ENCODE data around the gene UBE2J2. TPM values are rescaled to one million over a fixed set of nuclear protein-coding genes. Genes with fewer than 3 reads are reported as not detected.

Gene UBE2J2
- total and polyA plus RNA-seq, 2 of the 13 experiments (the other 11 are each of a cell fraction or from before 2014, with no cell fraction given), result 25.4 to 29.4 TPM

DNA sequence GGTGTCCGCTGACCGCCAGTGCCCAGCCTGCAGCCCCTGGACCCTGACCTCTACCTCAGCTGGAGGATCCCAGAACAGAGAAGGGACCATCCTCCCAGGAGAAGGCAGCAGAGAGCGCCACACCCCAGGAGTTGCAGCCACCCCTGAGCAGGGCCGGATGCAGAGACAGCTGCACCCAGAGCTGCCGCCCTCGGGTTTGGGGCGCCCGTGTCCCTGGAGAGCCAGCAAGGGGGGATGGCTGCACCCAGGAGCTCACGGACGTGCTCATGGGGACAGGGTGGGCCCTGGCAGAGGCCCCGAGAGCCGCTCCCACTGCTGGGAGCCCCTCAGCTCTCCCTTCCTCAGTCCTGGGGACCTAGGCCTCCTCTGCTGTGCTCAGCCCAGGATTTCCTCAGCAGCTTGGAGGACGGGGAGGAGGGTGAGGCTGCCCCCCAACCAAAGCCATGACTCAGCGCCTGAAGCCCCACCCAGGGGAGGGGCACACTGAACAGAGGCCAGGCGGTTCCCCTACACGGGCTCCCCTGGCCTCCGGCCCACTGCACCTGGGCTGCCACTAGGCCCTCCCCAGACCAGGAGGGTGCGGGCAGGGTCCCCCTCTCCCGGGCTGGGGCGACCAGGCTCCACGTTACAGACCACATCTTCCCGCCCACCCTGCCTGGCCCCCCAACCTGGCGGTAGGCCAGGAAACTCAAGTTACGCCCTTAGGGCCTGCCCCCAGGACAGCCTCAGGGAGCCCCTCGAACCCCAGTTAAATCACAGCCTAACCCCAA is 31.8 kb upstream of the UBE2J2 start (continued):
- TF ChIP-seq PLSCR1 (CRISPR knock-in tag; IDR thresholded peaks at IDR 0.05; ENCODE audit: borderline replicate concordance) (0 out of 2 replicates have a peak, but pooled peaks have one; percentile 66), ZNF557 (CRISPR knock-in tag; IDR thresholded peaks at IDR 0.05) (no peak), ZNF251 (CRISPR knock-in tag; IDR thresholded peaks at IDR 0.05) (no peak), SNAPC5 (CRISPR knock-in tag; IDR thresholded peaks at IDR 0.05; ENCODE audit: borderline replicate concordance) (no peak), FOSL1 (CRISPR knock-in tag; IDR thresholded peaks at IDR 0.05; ENCODE audit: borderline replicate concordance) (peak; percentile 67; the same call in 1 of the 2 replicates), SALL1 (CRISPR knock-in tag; IDR thresholded peaks at IDR 0.05) (no peak), ZFP91 (CRISPR knock-in tag; IDR thresholded peaks at IDR 0.05; ENCODE audit: borderline replicate concordance) (peak; percentile 63), IRF2 (CRISPR knock-in tag; IDR thresholded peaks at IDR 0.05) (no peak), SOX5 (CRISPR knock-in tag; IDR thresholded peaks at IDR 0.05; ENCODE audit: borderline replicate concordance) (no peak), HOXA5 (CRISPR knock-in tag; IDR thresholded peaks at IDR 0.05) (no peak), TSC22D2 (CRISPR knock-in tag; IDR thresholded peaks at IDR 0.05; ENCODE audit: borderline replicate concordance) (no peak), IKZF5 (CRISPR knock-in tag; IDR thresholded peaks at IDR 0.05) (no peak), ZSCAN20 (CRISPR knock-in tag; IDR thresholded peaks at IDR 0.05; ENCODE audit: borderline replicate concordance) (no peak)
- TF ChIP-seq, protein P1, sequence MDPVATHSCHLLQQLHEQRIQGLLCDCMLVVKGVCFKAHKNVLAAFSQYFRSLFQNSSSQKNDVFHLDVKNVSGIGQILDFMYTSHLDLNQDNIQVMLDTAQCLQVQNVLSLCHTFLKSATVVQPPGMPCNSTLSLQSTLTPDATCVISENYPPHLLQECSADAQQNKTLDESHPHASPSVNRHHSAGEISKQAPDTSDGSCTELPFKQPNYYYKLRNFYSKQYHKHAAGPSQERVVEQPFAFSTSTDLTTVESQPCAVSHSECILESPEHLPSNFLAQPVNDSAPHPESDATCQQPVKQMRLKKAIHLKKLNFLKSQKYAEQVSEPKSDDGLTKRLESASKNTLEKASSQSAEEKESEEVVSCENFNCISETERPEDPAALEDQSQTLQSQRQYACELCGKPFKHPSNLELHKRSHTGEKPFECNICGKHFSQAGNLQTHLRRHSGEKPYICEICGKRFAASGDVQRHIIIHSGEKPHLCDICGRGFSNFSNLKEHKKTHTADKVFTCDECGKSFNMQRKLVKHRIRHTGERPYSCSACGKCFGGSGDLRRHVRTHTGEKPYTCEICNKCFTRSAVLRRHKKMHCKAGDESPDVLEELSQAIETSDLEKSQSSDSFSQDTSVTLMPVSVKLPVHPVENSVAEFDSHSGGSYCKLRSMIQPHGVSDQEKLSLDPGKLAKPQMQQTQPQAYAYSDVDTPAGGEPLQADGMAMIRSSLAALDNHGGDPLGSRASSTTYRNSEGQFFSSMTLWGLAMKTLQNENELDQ (CRISPR knock-in tag; IDR thresholded peaks at IDR 0.05; ENCODE audit: borderline replicate concordance), result no peak
- TF ChIP-seq, protein P2, sequence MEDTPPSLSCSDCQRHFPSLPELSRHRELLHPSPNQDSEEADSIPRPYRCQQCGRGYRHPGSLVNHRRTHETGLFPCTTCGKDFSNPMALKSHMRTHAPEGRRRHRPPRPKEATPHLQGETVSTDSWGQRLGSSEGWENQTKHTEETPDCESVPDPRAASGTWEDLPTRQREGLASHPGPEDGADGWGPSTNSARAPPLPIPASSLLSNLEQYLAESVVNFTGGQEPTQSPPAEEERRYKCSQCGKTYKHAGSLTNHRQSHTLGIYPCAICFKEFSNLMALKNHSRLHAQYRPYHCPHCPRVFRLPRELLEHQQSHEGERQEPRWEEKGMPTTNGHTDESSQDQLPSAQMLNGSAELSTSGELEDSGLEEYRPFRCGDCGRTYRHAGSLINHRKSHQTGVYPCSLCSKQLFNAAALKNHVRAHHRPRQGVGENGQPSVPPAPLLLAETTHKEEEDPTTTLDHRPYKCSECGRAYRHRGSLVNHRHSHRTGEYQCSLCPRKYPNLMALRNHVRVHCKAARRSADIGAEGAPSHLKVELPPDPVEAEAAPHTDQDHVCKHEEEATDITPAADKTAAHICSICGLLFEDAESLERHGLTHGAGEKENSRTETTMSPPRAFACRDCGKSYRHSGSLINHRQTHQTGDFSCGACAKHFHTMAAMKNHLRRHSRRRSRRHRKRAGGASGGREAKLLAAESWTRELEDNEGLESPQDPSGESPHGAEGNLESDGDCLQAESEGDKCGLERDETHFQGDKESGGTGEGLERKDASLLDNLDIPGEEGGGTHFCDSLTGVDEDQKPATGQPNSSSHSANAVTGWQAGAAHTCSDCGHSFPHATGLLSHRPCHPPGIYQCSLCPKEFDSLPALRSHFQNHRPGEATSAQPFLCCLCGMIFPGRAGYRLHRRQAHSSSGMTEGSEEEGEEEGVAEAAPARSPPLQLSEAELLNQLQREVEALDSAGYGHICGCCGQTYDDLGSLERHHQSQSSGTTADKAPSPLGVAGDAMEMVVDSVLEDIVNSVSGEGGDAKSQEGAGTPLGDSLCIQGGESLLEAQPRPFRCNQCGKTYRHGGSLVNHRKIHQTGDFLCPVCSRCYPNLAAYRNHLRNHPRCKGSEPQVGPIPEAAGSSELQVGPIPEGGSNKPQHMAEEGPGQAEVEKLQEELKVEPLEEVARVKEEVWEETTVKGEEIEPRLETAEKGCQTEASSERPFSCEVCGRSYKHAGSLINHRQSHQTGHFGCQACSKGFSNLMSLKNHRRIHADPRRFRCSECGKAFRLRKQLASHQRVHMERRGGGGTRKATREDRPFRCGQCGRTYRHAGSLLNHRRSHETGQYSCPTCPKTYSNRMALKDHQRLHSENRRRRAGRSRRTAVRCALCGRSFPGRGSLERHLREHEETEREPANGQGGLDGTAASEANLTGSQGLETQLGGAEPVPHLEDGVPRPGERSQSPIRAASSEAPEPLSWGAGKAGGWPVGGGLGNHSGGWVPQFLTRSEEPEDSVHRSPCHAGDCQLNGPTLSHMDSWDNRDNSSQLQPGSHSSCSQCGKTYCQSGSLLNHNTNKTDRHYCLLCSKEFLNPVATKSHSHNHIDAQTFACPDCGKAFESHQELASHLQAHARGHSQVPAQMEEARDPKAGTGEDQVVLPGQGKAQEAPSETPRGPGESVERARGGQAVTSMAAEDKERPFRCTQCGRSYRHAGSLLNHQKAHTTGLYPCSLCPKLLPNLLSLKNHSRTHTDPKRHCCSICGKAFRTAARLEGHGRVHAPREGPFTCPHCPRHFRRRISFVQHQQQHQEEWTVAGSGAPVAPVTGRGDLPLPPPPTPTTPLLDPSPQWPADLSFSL (CRISPR knock-in tag; IDR thresholded peaks at IDR 0.05), result no peak

Measured in HepG2 (cell line).